Stimulated activated CD8-positive, alpha-beta memory T cell treated with anti-CD3 and anti-CD28 coated beads, Interleukin-4, amount 100 ng/mL, for 24 hours (primary cell): ENCODE results near the gene ARSH.
"Not testable (repeated sequence)": the region's sequence is repeated elsewhere in the genome, so short reads cannot be mapped to it uniquely, and the experiment has no call there.

Experiments used
- DNase-seq: peaks from one replicate; pipeline ENCODE4 v3.0.0-alpha.2; 2020; ENCODE audit warnings: low read depth

ARSH gene

DNA sequence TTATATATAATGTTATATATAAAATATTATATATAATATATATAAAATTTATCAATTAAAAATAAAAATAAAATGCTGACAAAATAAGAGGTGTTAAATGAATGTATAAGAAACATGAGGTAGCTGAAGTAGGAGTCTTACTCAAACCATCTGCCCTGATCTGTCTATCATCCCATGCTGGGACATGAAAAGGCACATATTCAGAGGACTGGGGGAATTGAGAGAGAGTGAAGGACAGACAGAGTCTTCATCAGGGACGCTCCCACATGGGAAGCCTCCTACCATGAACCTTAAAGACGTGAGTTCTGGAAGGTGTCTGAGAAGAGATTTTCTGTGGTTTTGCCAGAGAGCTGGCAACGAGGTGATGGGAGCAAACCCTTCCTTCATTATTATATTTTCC is 30.9 kb downstream of the ARSH start:
- DNase-seq: no peak

GRCh38 chrX:3044196-3044595 is 37.9 kb downstream of the ARSH start:
- DNase-seq: no peak

DNA sequence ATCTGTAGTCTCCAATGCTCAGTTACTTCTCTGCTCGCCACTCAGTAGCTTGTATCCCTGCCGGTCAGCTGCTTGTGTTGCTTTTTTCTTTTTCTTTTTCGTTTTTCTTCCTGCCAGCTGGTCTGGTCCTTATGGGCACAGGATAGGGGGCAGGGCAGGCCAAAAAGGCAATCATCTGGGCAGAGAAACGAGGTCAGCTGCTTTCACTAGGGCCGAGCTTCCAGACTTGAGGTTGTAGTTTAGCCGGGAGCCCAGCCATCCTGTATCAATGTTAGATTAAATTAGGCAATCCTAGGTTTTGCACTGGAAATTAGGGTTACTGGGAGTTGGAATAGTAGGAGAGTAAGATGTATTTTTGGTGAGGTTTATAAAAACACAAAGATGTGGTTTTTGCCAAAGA is 38.3 kb downstream of the ARSH start:
- DNase-seq: no peak

GRCh38 chrX:3046253-3047240 is 40.2 kb downstream of the ARSH start:
- DNase-seq: no peak

DNA sequence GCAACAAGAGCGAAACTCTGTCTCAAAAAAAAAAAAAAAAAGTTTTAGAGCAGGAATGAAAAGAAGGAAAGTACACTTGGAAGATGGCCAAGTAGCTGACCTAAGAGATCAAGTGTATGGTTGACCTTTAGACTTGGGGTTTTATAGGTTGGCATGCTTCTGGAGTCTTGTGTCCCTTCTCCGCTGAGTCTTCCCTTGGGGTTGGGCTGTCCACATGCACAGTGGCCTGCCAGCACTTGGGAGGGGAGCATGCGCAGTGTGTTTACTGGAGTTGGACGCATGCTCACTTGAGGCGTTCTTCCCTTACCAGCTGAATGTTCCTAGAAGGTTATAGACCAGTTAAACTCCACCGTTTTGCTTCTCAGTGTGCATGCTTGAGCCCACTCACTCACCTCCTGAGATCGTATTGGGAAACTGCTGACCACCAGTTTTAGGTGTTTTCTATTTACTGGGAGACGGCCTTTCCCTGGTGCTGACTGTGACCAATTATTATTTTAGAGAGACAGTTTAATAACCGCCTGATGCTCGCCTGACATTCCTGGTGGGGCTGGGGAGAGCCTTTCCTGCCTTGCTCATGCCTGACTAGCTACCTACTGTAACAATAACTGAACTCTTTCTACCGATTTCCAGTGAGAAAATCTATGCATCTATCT is 44.3 kb downstream of the ARSH start:
- DNase-seq: not testable (repeated sequence)

- no peak for DNase-seq
These were observed 46.5 kb downstream of the ARSH start for GRCh38 chrX:3052860-3053259.

- DNase-seq: no peak
These were observed 60.2 kb downstream of the ARSH start for GRCh38 chrX:3066555-3066954.

GRCh38 chrX:3075959-3076358 is 69.6 kb downstream of the ARSH start:
- DNase-seq: no peak

GRCh38 chrX:3076416-3076991 is 70.2 kb downstream of the ARSH start:
- no peak for DNase-seq
